Gastroesophageal sphincter (tissue), 2 donors: Measurements from ENCODE around the gene TMEM123.

Experiments used
- POLR2A ChIP-seq, 2 donors: fragments of 450-650 bp; IDR thresholded peaks; one replicate each; pipeline ENCODE4 v1.6.1; 2017; ENCODE audit warnings: antibody characterized with exemption in 2 of 2, mild to moderate bottlenecking in 2 of 2, moderate library complexity in 1 of 2
- POLR2AphosphoS5 ChIP-seq: sonication (generic); formaldehyde crosslinking; IDR thresholded peaks from one replicate; pipeline ENCODE4 v1.6.1; 2017; ENCODE audit warnings: antibody characterized with exemption

DNA sequence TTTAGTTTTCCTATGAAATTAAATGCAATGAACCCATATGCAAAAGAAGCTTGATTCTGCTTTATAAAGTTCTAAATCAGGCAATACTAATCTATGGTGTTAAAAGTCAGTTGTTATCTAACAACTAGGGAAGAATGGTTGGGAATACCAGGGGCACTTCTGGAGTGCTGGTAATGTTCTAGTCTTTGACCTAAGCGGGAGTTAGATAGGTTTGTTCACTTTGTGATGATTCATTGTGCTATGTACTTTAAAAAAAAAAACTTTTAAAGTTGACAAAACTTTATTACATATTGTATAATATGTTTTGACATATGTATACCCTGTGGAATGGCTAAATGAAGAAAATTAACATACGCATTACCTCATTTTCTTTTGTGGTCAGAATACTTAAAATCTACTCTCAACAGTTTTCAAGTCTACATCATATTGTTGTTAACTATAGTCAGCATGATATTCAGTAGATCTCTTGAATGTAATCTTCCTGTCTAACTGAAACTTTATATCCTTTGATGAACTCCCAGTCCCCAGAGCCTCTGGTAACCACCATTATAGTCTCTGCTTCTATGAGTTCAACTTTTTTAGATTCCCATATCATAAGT lies 66.3 kb downstream of the TMEM123 start:
- no peak for TF ChIP-seq POLR2A (IDR thresholded peaks at IDR 0.05)
- no peak for TF ChIP-seq POLR2AphosphoS5
